K562 (cell line): ENCODE data around the gene SPEM3. TPM values are rescaled to one million over a fixed set of nuclear protein-coding genes. Genes with fewer than 3 reads are reported as not detected.
A peak's percentile ranks its signal among the peaks of the same experiment; 100 is the strongest.

Experiments
- BRCA1 ChIP-seq, 2 experiments: fragments of 450-650 bp in 1 of 2; sonication (generic) in 1 of 2; formaldehyde crosslinking in 1 of 2; IDR thresholded peaks; 2 replicates each; pipeline versions ENCODE4 v1.5.0 to v1.6.1; 2017 to 2020; ENCODE audit warnings: mild to moderate bottlenecking in 1 of 2, missing genetic modification reagents in 1 of 2
- CTCFL ChIP-seq: IDR thresholded peaks from 2 replicates; pipeline ENCODE4 v1.6.1; 2011; ENCODE audit warnings: borderline replicate concordance, low read depth, mild to moderate bottlenecking, moderate library complexity, low read length; ENCODE audit not compliant: insufficient read depth, poor library complexity, severe bottlenecking
- FOXA1 ChIP-seq: fragments of 450-650 bp; IDR thresholded peaks from 2 replicates; pipeline ENCODE4 v1.6.1; 2016; ENCODE audit warnings: mild to moderate bottlenecking, borderline replicate concordance
- HMG20B ChIP-seq: fragments of 250-450 bp; sonication (Bioruptor Pico); IDR thresholded peaks from 2 replicates; pipeline ENCODE4 v1.5.0; 2021; ENCODE audit warnings: mild to moderate bottlenecking
- HNRNPUL1 ChIP-seq: fragments of 200-400 bp; formaldehyde crosslinking; IDR thresholded peaks from 2 replicates; pipeline ENCODE4 v1.6.1; 2017; ENCODE audit warnings: low read length
- KHSRP ChIP-seq: fragments of 450-650 bp; IDR thresholded peaks from 2 replicates; pipeline ENCODE4 v1.6.1; 2017
- MAFK ChIP-seq: IDR thresholded peaks from 2 replicates; pipeline ENCODE4 v1.6.1; 2011; ENCODE audit warnings: low read length, improper control_type of control experiment
- NFXL1 ChIP-seq: fragments of 450-650 bp; formaldehyde crosslinking; IDR thresholded peaks from 2 replicates; pipeline ENCODE4 v1.4.0; 2021; ENCODE audit warnings: mild to moderate bottlenecking
- NR2F6 ChIP-seq: fragments of 450-650 bp; formaldehyde crosslinking; IDR thresholded peaks from 2 replicates; pipeline ENCODE4 v1.4.0; 2020; ENCODE audit warnings: mild to moderate bottlenecking
- PHF21A ChIP-seq: fragments of 450-650 bp; IDR thresholded peaks from 2 replicates; pipeline ENCODE4 v1.6.1; 2017; ENCODE audit warnings: low read depth, borderline replicate concordance
- PKNOX1 ChIP-seq: fragments of 450-650 bp; IDR thresholded peaks from 2 replicates; pipeline ENCODE4 v1.6.1; 2016
- PREB ChIP-seq: sonication (generic); formaldehyde crosslinking; IDR thresholded peaks from 2 replicates; pipeline ENCODE4 v1.8.1; 2023; ENCODE audit warnings: mild to moderate bottlenecking, missing genetic modification reagents
- RAD21 ChIP-seq, 2 experiments: fragments of 250-450 bp in 1 of 2; fragments of 450-650 bp in 1 of 2; sonication (Bioruptor Pico) in 1 of 2; formaldehyde crosslinking in 1 of 2; IDR thresholded peaks in 1 of 2; conservative IDR thresholded peaks in 1 of 2; 2 replicates each; pipeline versions ENCODE4 v1.4.0 to v1.8.0; 2020 to 2022; ENCODE audit warnings: mild to moderate bottlenecking in 2 of 2, moderate library complexity in 1 of 2
- THRA ChIP-seq: fragments of 450-650 bp; IDR thresholded peaks from 2 replicates; pipeline ENCODE4 v1.6.1; 2017; ENCODE audit warnings: mild to moderate bottlenecking, moderate library complexity
- USF2 ChIP-seq: sonication (generic); formaldehyde crosslinking; IDR thresholded peaks from 2 replicates; pipeline ENCODE4 v1.5.0; 2020; ENCODE audit warnings: missing genetic modification reagents
- XRCC5 ChIP-seq: fragments of 200-400 bp; formaldehyde crosslinking; IDR thresholded peaks from 2 replicates; pipeline ENCODE4 v1.6.1; 2017; ENCODE audit warnings: low read depth, mild to moderate bottlenecking, low read length
- ZFP36 ChIP-seq: fragments of 150-350 bp; IDR thresholded peaks from 2 replicates; pipeline ENCODE4 v1.6.1; 2018; ENCODE audit warnings: low read length, low read depth; ENCODE audit not compliant: partially characterized antibody
- ZNF398 ChIP-seq: fragments of 250-450 bp; sonication (Bioruptor Pico); IDR thresholded peaks from 2 replicates; pipeline ENCODE4 v1.8.0; 2021; ENCODE audit warnings: moderate library complexity, mild to moderate bottlenecking, inconsistent platforms
- polyA plus RNA-seq, 8 experiments: library from polyadenylated mRNA; depleted of rRNA in 4 of 8; stranded (reverse) in 5 of 8; unstranded in 3 of 8; fragments of >200 nt; fragmentation: Nextera tagmentation in 2 of 8; fragmentation: Illumina TruSeq in 1 of 8; extraction: Ambion mirVana in 2 of 8; extraction: Trizol in 1 of 8; gene quantifications; 2 replicates each; pipeline versions ENCODE4 v1.2.1 to v1.2.3, GENCODE V29; 2011 to 2014; ENCODE audit warnings: inconsistent platforms in 1 of 8, missing spikeins in 1 of 8
- total RNA-seq, 7 experiments: library from RNA; depleted of rRNA in 6 of 7; stranded (reverse); fragments of >200 nt in 6 of 7; fragmentation: Illumina TruSeq in 2 of 7; extraction: Trizol in 2 of 7; gene quantifications; 2 replicates each; pipeline versions ENCODE4 v1.2.1 to v1.2.3, GENCODE V29; 2011 to 2021; ENCODE audit warnings: low replicate concordance in 1 of 7

SPEM3 gene
- total and polyA plus RNA-seq, 9 of the 15 experiments (the other 6 are each of a cell fraction or from before 2014, with no cell fraction given) = not detected

GRCh38 chr17:7435676-7436555 lies 7.3 kb downstream of the SPEM3 start (continued):
- TF ChIP-seq ZNF398 (CRISPR knock-in tag) = no peak
- no peak for TF ChIP-seq XRCC5
- peak in 1 of 2 experiments; percentile 38; a peak in 2 of 4 replicates for TF ChIP-seq RAD21 (CRISPR knock-in tag; conservative IDR thresholded peaks at IDR 0.05 in 1 of 2, IDR thresholded peaks at IDR 0.05 in 1 of 2)
- no peak for TF ChIP-seq HNRNPUL1
- TF ChIP-seq BRCA1 (IDR thresholded peaks at IDR 0.05) = no peak
- no peak for TF ChIP-seq BRCA1 (CRISPR knock-in tag; IDR thresholded peaks at IDR 0.05)
- TF ChIP-seq NFXL1 (CRISPR knock-in tag) = no peak
- 0 out of 2 replicates have a peak, but pooled peaks have one; percentile 11 for TF ChIP-seq PKNOX1
- TF ChIP-seq ZFP36 = no peak
- TF ChIP-seq NR2F6 (CRISPR knock-in tag) = no peak
- TF ChIP-seq PREB (CRISPR knock-in tag) = no peak
- TF ChIP-seq KHSRP = no peak
- peak; percentile 71 for TF ChIP-seq CTCFL
- TF ChIP-seq HMG20B (CRISPR knock-in tag) = no peak
- no peak for TF ChIP-seq USF2 (CRISPR knock-in tag)
- TF ChIP-seq PHF21A = no peak
- TF ChIP-seq MAFK = no peak
- no peak for TF ChIP-seq THRA
- no peak for TF ChIP-seq FOXA1
